Fibroblast of lung (primary cell): ENCODE measurements around the gene BCAS1. TPM values are rescaled to one million over a fixed set of nuclear protein-coding genes. Genes with fewer than 3 reads are reported as not detected.

Experiments used
- DNase-seq, 2 donors: peaks; one replicate each; pipeline versions ENCODE4 v3.0.0 to v3.0.0-alpha.2; 2010; ENCODE audit warnings: low read depth in 2 of 2
- H2AFZ ChIP-seq: 2 replicates; pipeline ENCODE4 v1.5.1; 2012; ENCODE audit warnings: low read length, control low read depth, inconsistent platforms
- H3K27ac ChIP-seq: 2 replicates; pipeline ENCODE4 v1.5.1; 2011; ENCODE audit warnings: low read length, control low read depth; ENCODE audit not compliant: insufficient read depth
- H3K27me3 ChIP-seq: 2 replicates; pipeline ENCODE4 v1.5.1; 2011; ENCODE audit warnings: mild to moderate bottlenecking, low read length; ENCODE audit not compliant: control insufficient read depth, insufficient read depth
- H3K36me3 ChIP-seq: 2 replicates; pipeline ENCODE4 v1.5.1; 2011; ENCODE audit warnings: low read length; ENCODE audit not compliant: control insufficient read depth, insufficient read depth
- H3K4me1 ChIP-seq: 2 replicates; pipeline ENCODE4 v1.5.1; 2011; ENCODE audit warnings: low read length; ENCODE audit not compliant: control insufficient read depth, insufficient read depth; ENCODE audit errors: extremely low read depth
- H3K4me2 ChIP-seq: 2 replicates; pipeline ENCODE4 v1.5.1; 2011; ENCODE audit warnings: low read length, control low read depth; ENCODE audit not compliant: insufficient read depth; ENCODE audit errors: extremely low read depth
- H3K4me3 ChIP-seq, 4 experiments: fragments of 200-600 bp in 1 of 4; sonication (generic) in 1 of 4; replicated peaks in 1 of 4; 2 replicates each; pipeline ENCODE4 v1.5.1; 2011 to 2016; ENCODE audit warnings: low read length in 4 of 4, low read depth in 3 of 4, mild to moderate bottlenecking in 3 of 4, control low read depth in 2 of 4, inconsistent platforms in 1 of 4, mixed read lengths in 1 of 4; ENCODE audit not compliant: insufficient read depth in 1 of 4; ENCODE audit errors: control extremely low read depth in 1 of 4
- H3K79me2 ChIP-seq: 2 replicates; pipeline ENCODE4 v1.5.1; 2012; ENCODE audit warnings: mild to moderate bottlenecking, low read length, inconsistent platforms; ENCODE audit not compliant: control insufficient read depth, insufficient read depth
- H3K9ac ChIP-seq: 2 replicates; pipeline ENCODE4 v1.5.1; 2011; ENCODE audit warnings: mild to moderate bottlenecking, low read length, control low read depth; ENCODE audit not compliant: insufficient read depth
- H3K9me3 ChIP-seq: 2 replicates; pipeline ENCODE4 v1.5.1; 2012; ENCODE audit warnings: low read depth, low read length; ENCODE audit not compliant: control insufficient read depth, insufficient read depth
- H4K20me1 ChIP-seq: 2 replicates; pipeline ENCODE4 v1.5.1; 2011; ENCODE audit warnings: low read length; ENCODE audit not compliant: control insufficient read depth, insufficient read depth; ENCODE audit errors: extremely low read depth
- EZH2 ChIP-seq: IDR thresholded peaks from 2 replicates; pipeline ENCODE4 v1.5.1; 2012; ENCODE audit warnings: low read length, control low read depth, mild to moderate bottlenecking; ENCODE audit errors: missing control alignments
- polyA plus RNA-seq, 2 donors: library from polyadenylated mRNA; depleted of rRNA in 1 of 2; stranded (reverse) in 1 of 2; unstranded in 1 of 2; fragments of >200 nt; gene quantifications; 2 replicates each; pipeline ENCODE4 v1.2.1, GENCODE V29; 2011 to 2012; ENCODE audit warnings: missing spikeins in 1 of 2
- total RNA-seq: library from RNA; depleted of rRNA; stranded (reverse); fragments of >200 nt; gene quantifications from 2 replicates; pipeline ENCODE4 v1.2.1, GENCODE V29; 2014
- TF ChIP-seq, protein P1 (sequence below), 2 donors: IDR thresholded peaks in 1 of 2; conservative IDR thresholded peaks in 1 of 2; 1 replicate in 1 of 2; 2 replicates in 1 of 2; pipeline ENCODE4 v1.5.1; 2011 to 2012; ENCODE audit warnings: low read length in 2 of 2, control low read depth in 1 of 2, inconsistent platforms in 1 of 2, low read depth in 1 of 2, mild to moderate bottlenecking in 1 of 2

Gene BCAS1
- total and polyA plus RNA-seq, 2 donors (not counting 1 experiment from before 2014, with no cell fraction given), result 0.17 TPM; not detected in 1

DNA sequence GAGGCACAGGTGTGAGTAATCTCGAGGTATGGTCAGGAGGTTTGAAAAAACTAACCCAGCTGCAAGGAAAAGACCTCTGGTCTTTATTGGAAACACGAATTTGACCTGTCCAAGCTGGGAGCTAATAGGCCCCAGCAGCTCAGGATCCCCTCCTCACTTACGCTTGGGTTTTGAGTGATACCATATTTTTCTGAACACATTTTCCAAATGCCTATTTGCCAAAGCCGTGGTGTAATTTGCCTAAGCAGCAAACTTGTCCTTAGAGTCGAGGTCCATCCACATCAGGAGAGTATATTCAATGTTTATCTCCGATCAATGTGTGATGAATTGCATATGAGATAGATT, 128.0 kb downstream of the BCAS1 start:
- DNase-seq, result no peak
- Histone ChIP-seq H3K9ac (no peak overlapping the region), H3K9me3 (no peaks in the 10 kb centered on the region), H3K4me1 (peaks cover 9% of the 10 kb centered on the region), H3K4me3 (no peak overlapping the region), H3K79me2 (no peaks in the 10 kb centered on the region), H2AFZ (no peak overlapping the region), H3K36me3 (no peaks in the 10 kb centered on the region), H4K20me1 (no peaks in the 10 kb centered on the region), H3K4me2 (no peak overlapping the region), H3K27me3 (no peaks in the 10 kb centered on the region), H3K27ac (no peak overlapping the region)
- TF ChIP-seq, protein P1, sequence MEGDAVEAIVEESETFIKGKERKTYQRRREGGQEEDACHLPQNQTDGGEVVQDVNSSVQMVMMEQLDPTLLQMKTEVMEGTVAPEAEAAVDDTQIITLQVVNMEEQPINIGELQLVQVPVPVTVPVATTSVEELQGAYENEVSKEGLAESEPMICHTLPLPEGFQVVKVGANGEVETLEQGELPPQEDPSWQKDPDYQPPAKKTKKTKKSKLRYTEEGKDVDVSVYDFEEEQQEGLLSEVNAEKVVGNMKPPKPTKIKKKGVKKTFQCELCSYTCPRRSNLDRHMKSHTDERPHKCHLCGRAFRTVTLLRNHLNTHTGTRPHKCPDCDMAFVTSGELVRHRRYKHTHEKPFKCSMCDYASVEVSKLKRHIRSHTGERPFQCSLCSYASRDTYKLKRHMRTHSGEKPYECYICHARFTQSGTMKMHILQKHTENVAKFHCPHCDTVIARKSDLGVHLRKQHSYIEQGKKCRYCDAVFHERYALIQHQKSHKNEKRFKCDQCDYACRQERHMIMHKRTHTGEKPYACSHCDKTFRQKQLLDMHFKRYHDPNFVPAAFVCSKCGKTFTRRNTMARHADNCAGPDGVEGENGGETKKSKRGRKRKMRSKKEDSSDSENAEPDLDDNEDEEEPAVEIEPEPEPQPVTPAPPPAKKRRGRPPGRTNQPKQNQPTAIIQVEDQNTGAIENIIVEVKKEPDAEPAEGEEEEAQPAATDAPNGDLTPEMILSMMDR (conservative IDR thresholded peaks at IDR 0.05 in 1 of 2, IDR thresholded peaks at IDR 0.05 in 1 of 2; ENCODE audit: low read depth in 1 of 2, low read length in 2 of 2), result no peak
- no peak for TF ChIP-seq EZH2

DNA sequence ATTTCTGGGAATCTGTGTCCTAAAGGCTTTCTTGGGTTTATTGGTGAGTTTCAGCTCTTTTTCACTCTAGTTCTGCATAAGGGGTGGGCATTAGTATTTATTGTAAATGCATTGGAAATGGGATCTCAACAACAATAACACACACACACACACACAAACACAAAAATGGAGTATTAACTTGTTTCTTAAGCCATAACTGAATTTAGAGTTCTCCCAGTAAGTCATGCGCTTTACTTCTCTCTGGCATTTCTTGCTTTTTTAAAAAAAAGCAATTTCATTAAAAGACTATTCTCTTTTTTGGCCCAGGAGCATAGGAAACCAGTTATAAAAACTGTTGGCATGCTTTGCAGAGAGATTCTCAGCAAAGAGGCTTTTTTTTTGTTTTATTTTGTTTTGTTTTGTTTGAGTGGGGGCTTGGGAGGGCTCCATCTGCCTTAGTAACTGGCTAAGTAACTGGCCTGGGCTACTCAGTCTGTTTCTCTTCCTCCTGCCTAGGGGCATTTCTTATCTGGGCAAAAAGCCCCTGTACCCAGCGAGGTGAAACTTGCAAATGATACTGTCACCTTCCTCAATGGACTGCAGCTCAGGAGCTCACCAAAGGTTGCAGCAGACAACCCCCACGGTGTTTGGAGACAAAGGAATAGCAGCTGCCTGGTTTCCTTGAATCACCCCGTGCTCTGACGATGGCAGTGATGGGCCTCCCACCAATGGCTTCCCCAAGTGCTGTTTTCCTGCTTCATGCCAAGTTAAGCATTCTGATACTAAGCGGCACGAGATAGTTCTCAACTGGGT, 128.5 kb downstream of the BCAS1 start:
- H3K4me2 ChIP-seq, result no peak overlapping the region
- H3K9ac ChIP-seq, result no peak overlapping the region
- H3K27ac ChIP-seq, result peak overlapping the region; percentile 81

DNA sequence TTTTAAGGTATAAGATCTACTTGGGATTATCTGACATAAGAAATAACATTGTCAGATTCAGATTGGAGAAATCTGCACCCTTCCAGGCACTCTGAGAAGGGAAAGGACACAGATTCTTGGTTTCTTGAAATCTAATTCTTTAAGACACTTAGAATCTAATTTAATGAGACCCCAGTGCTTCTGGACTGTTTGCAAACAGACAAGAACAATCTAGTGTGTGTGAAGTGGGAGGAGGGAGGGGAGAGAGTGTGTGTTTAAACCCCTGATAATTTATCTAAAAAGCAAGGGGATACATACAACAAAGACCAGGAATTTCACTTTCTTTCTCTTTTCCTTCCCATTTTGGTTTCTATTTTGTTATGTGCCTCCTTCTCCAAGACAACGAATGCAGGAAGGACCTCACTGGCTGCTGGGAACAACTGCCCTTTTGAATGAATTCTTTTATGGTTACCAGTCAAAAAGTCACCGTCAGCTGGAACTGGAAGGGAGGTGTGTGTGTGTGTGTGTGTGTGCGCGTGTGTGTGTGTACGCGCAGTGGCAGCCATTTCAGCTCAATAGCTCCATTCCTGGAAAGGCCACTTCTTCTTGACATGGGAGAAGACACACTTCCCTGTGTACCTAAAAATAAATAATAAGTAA, 129.4 kb downstream of the BCAS1 start:
- H2AFZ ChIP-seq, result peak overlapping the region; percentile 56
- no peaks in the 10 kb centered on the region for H3K79me2 ChIP-seq
- H3K27me3 ChIP-seq, result no peaks in the 10 kb centered on the region
- H4K20me1 ChIP-seq, result no peaks in the 10 kb centered on the region
- no peaks in the 10 kb centered on the region for H3K36me3 ChIP-seq
- peak overlapping the region; percentile 81 for H3K27ac ChIP-seq
- peaks cover 9% of the 10 kb centered on the region for H3K4me1 ChIP-seq
- peak overlapping the region in 1 of 4 experiments; percentile 9 for H3K4me3 ChIP-seq
- peak; percentile 86 to 96 for DNase-seq
- TF ChIP-seq, protein P1 (conservative IDR thresholded peaks at IDR 0.05 in 1 of 2, IDR thresholded peaks at IDR 0.05 in 1 of 2; ENCODE audit: low read depth in 1 of 2, low read length in 2 of 2), result no peak
- TF ChIP-seq EZH2, result no peak
- no peaks in the 10 kb centered on the region for H3K9me3 ChIP-seq
- peak overlapping the region; percentile 57 for H3K9ac ChIP-seq
- H3K4me2 ChIP-seq, result peak overlapping the region; percentile 70

More for the DNA sequence above, 128.5 kb downstream of the BCAS1 start:
- Histone ChIP-seq H3K79me2 (no peaks in the 10 kb centered on the region), H3K4me1 (peaks cover 9% of the 10 kb centered on the region), H3K9me3 (no peaks in the 10 kb centered on the region), H3K4me3 (no peak overlapping the region), H2AFZ (peak overlapping the region; percentile 13), H4K20me1 (no peaks in the 10 kb centered on the region), H3K27me3 (no peaks in the 10 kb centered on the region), H3K36me3 (no peaks in the 10 kb centered on the region)
- TF ChIP-seq, protein P1 (conservative IDR thresholded peaks at IDR 0.05 in 1 of 2, IDR thresholded peaks at IDR 0.05 in 1 of 2; ENCODE audit: low read depth in 1 of 2, low read length in 2 of 2), result no peak
- no peak for TF ChIP-seq EZH2
- peak in 1 of 2 donors; percentile 50 for DNase-seq
